K562 (cell line): ENCODE measurements around the gene SMIM35.

Experiments used
- CTCF ChIP-seq, 3 experiments: IDR thresholded peaks in 2 of 3; conservative IDR thresholded peaks in 1 of 3; 2 replicates each; pipeline ENCODE4 v1.5.1; 2011 to 2012; ENCODE audit warnings: low read length in 3 of 3, mild to moderate bottlenecking in 3 of 3, control low read depth in 2 of 3, improper control_type of control experiment in 1 of 3, inconsistent platforms in 1 of 3, low read depth in 1 of 3, mixed read lengths in 1 of 3, moderate library complexity in 1 of 3; ENCODE audit not compliant: insufficient read depth in 2 of 3
- CUX1 ChIP-seq: fragments of 200-800 bp; sonication (Bioruptor generic); IDR thresholded peaks from 2 replicates; pipeline ENCODE4 v1.6.1; 2016; ENCODE audit warnings: missing genetic modification characterization, missing compliant biosample characterization
- PRDM10 ChIP-seq: fragments of 450-650 bp; IDR thresholded peaks from 2 replicates; pipeline ENCODE4 v1.6.1; 2018; ENCODE audit not compliant: partially characterized antibody
- TAF1 ChIP-seq: IDR thresholded peaks from 2 replicates; pipeline ENCODE4 v1.6.1; 2011; ENCODE audit warnings: mild to moderate bottlenecking, low read length, moderate library complexity; ENCODE audit not compliant: insufficient read depth, control insufficient read depth, severe bottlenecking; ENCODE audit errors: extremely low read depth
- TEAD4 ChIP-seq, 2 experiments: sonication (generic) in 1 of 2; formaldehyde crosslinking in 1 of 2; IDR thresholded peaks; 2 replicates each; pipeline versions ENCODE4 v1.6.1 to v1.8.0; 2012 to 2022; ENCODE audit warnings: borderline replicate concordance in 1 of 2, inconsistent platforms in 1 of 2, low read length in 1 of 2, mild to moderate bottlenecking in 1 of 2, missing genetic modification reagents in 1 of 2
- ZNF12 ChIP-seq: sonication (generic); formaldehyde crosslinking; IDR thresholded peaks from 2 replicates; pipeline ENCODE4 v1.4.0; 2020; ENCODE audit warnings: mild to moderate bottlenecking, missing genetic modification reagents
- ZNF41 ChIP-seq: fragments of 250-450 bp; sonication (Bioruptor Pico); conservative IDR thresholded peaks from 2 replicates; pipeline ENCODE4 v1.4.0; 2020; ENCODE audit warnings: mild to moderate bottlenecking

- TF ChIP-seq ZNF12 (CRISPR knock-in tag) (no peak), PRDM10 (no peak), TEAD4 (IDR thresholded peaks at IDR 0.05; ENCODE audit: low read length) (no peak), TEAD4 (CRISPR knock-in tag; IDR thresholded peaks at IDR 0.05; ENCODE audit: borderline replicate concordance) (no peak), CTCF (IDR thresholded peaks at IDR 0.05 in 2 of 3, conservative IDR thresholded peaks at IDR 0.05 in 1 of 3; ENCODE audit: insufficient read depth in 2 of 3, low read depth in 1 of 3, low read length in 3 of 3) (no peak), CUX1 (CRISPR knock-in tag) (no peak), ZNF41 (CRISPR knock-in tag) (no peak), TAF1 (no peak)
Measured at GRCh38 chr11:118047749-118048148, 39.0 kb downstream of the SMIM35 start.
